HG02973 (cell line): Measurements from ENCODE around the gene PDLIM4.

Experiments used
- ATAC-seq: cut with Tn5 transposase; IDR thresholded peaks from one replicate; pipeline ENCODE4 v1.9.1; 2021; ENCODE audit warnings: moderate library complexity; ENCODE audit not compliant: unreplicated experiment

PDLIM4 gene

GRCh38 chr5:132266836-132267160 lies 9.3 kb downstream of the PDLIM4 start:
- no peak for ATAC-seq

DNA sequence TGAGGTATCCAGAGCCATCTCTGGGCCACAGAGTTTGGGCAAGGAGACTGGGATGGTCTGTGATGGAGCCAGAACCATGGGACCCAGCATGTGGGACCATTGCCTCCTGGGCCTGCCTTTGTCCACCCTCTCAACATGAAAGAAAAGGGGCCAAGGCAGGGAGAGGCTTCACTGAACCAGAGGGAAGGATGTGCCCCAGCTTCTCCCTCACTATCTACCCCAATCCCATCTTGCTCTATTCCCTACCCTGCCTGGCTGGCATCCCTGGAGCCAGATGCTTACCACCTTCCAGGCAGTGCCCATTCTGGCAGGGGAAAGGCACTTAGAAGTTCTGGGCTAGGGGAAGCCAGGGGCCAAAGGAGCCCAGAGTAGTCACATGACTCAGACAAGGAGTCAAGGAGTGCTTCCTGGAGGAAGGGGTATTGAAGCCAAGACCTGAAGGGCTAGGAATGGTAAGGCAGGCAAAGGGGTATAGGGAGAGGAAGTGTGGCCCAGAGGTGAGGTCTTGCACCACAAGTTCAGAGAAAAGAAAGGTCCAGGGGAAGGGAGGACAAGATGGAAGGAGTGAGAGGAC lies 9.8 kb downstream of the PDLIM4 start:
- no peak for ATAC-seq

DNA sequence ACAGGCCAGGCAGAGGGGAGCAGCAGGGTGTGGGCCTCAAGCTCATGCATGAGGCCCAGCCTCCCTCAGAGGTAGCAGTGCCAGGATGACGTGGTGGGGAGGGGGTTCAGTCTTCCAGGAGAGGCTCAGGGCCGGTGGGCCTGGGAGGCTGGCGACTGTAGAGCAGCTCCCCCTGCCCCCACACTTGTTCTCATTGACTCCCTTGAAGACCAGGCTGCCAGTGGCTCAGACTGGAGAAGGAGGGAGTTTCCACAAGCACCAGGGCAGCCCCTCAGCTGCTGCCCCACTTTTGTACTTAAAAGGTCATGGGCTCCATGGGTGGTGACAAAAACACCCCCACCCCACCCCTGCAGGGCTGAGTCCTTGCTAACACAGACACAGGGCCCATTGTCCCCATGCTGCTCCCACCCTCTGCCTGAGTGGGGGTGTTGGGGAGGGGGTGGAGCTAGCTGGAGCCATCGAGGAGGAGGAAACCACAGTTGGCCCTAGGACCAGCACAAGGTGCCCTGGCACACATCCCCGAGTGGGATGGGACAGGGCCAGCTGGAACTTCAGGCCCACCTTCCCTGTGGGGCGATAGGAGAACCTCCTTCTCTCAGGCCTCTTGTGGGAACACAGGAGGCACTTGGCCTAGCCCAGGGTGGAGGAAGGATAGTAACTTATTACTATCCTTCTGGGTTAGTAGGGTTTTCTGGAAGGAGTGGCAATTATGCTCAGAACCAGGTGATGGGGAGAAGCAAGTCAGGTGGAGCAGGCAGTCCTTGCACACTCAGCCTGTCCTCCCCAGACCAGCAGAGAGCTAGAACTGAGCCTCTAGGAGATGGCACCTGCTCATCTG lies 10.7 kb downstream of the PDLIM4 start:
- peak; percentile 6 for ATAC-seq

- peak; percentile 81 for ATAC-seq
Measured at GRCh38 chr5:132268769-132269551, 11.5 kb downstream of the PDLIM4 start.

- no peak for ATAC-seq
Measured at GRCh38 chr5:132269635-132270334, 12.3 kb downstream of the PDLIM4 start.

DNA sequence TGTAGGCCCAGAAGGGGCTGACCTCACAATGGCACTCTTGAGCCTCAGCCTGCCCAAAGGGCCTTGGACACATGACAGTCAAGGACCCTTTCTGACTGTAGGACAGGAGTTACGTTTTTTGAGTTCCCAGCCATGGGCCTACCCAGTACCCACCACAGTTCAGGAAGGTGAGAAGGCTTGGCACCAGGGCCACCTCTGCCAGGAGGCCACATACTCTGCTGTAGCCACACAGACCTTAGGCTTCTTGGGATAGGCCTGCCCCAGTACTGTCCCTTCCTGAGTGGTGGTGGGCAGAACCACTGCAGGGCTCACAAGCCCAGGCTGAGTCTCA lies 12.8 kb downstream of the PDLIM4 start:
- no peak for ATAC-seq

- ATAC-seq, result no peak
Measured at GRCh38 chr5:132270706-132271105, 13.2 kb downstream of the PDLIM4 start.

- ATAC-seq, result no peak
Measured at GRCh38 chr5:132271251-132272246, 14.1 kb downstream of the PDLIM4 start.

DNA sequence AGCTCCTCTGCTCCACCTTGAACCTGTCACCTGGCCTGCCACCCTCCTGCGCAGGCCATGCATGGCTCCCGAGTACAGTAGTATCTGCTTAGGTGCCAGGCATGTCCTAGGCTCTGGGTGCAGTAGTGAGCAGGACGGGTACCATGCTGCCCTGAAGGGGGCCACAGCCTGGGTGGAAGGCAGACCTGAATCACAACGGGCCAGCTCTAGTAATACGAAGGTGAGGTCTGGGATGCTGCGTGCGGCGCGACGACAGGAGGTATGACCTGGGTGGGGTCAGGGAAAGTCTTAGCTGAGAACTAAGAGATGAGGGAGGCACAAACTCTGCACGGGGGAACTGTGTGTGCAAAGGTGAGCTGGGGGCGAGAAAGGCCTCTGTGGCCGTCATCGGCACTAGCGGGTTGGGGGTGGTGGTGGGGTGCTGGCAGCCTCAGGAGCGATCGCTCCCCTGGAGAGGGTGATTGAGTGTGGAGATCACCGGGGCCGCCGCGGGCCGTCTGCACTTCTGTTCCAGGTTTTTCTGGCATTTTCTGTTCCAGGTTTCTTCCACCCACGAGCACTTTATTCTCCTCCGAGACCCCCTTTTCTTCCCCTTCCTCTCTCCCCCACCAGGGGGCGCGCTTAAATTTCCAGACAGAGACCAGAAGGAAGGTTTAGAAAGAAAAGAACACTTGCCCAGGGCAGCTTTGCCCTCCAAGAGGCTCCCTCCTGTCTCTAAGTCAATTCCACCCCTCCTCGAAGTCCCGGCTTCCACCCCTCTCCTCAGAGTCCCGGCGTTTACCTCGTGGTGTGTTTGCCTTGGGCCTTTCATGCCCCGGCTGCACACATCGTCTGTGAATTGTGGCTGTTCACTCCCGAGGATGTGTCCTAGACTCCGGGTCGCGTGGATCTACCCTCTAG lies 15.1 kb downstream of the PDLIM4 start:
- no peak for ATAC-seq

- ATAC-seq, result no peak
Measured at GRCh38 chr5:132273631-132274030, 16.1 kb downstream of the PDLIM4 start.

DNA sequence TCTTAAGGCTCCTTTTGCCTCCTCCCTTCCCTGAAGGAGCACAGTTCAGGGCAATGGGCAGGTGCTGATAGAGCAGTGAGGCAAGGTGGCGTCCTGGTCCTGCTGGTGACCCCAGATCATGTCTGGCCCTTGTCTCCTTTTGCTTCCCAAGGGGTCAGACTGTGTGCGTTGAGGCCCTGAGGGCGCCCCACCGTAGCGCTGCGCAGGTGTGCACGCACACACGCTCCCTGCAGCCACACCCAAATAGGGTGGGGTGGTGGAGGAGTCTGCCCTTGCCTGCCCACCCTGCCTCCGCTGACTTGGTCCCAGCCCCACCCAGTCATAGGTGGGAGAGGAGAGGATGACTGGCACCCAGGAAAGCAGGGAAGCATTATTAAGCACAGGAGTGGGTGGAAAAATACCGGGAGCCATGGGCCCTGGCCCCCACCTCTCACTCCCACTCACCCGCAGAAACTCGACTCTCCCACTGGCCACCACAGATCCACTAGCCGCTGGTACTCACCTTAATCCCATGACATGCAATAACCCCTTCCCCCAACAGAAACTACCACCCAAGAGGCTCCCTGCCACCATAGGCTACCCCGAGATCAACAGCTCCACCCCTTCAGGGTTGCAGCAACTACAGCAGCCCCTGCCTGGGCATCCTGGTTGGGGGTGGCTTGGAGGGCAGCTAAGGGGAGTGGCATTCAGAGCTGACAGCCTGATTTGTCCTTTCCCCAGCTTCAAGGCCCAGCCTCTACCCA lies 16.7 kb downstream of the PDLIM4 start:
- no peak for ATAC-seq

DNA sequence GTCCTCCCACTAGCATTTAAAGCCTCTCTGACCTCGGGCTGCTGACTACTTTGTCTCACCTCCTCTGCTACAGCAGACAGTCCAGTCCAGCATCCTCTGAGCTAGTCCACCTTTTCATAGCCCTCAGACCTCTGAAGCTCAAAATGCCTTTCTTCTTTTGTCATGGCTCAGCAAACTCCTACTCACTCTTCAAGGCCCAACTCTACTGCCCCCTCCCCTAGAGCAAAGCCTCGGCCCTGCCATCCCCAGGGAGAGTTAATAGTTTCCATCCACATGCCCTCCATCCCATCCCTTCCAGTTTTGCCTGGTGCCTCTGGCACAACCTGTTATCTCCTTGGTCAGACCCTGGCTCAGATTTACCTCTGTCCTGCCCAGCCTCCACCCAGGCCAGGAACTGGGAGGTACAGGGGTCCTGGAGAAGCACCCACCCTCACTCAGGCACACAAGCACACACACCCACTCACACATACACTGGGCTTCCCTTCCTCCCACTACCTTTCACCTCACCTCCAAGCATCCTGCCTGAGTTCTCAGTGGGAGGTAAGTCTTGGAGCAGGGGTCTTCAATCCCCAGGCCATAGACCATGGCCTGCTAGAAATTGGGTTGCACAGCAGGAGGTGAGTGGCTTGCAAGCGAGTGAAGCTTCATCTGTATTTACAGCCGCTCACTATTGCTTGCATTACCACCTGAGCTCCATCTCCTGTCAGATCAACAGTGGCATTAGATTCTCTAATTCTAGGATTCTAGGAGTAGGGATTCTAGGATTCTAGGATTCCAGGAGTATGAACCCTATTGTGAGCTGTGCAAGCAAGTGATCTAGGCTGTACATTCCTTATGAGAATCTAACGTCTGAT lies 18.1 kb downstream of the PDLIM4 start:
- ATAC-seq, result no peak

- no peak for ATAC-seq
Measured at GRCh38 chr5:132277256-132277655, 19.8 kb downstream of the PDLIM4 start.

DNA sequence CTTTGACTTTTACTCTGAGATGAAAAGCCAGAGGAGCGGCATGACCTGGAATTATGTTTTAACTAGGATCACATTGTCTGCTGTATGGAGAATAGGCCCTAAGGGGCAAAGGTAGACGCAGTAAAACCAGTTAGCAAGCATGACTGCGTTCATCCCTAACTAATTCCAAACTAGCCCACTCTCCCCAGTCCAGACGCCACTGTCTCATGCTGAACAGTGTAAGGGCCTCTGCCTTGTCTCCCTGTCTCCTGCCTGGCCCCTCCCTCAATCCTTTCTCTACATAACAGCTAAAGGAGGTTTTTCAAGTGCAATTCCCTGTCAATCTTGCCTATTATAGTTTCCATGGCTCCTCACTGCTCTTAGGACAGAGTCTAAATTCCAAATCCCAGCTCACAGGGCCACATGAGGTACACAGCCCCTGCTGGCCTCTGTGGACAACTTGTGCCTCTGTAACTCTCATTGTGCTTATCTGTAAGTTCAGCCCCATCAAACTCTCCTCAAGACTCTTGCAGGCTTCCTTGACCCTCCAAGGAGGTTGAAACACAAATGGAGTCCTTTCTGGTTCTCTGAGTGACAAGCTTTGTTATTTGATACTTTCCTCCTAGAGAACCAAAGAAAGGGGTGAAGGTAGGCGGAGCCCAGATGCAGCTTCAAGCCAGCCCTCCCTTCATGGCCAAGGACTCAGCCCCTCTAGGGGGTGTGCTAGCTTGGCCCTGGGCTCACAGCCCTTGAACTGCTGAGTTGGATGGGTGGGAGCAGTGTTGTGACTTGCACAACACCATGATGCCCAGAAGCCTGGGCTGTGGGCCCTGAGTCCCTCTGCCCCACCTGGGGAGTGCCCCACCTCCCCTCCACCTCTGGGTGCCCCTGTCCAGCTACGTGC lies 20.7 kb downstream of the PDLIM4 start:
- no peak for ATAC-seq

DNA sequence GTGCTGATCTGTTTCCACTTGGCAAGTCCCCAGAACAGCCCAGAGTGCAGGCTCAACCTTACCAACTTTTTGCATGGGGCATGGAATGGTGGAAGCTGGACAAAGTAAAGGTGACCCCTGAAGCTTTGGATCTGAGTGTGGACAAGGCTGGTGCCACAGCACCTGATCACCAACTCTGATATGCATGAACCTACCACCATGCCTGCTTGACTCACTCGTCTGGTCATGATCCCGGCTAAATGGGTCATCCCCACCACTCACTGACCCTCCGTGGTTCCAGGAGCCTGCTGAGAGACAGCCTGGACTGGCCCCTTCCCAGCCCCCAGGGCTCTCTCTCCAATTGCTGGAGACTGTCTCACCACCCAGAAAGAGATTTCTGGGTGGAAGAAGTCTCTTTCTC lies 22.3 kb downstream of the PDLIM4 start:
- ATAC-seq, result no peak

DNA sequence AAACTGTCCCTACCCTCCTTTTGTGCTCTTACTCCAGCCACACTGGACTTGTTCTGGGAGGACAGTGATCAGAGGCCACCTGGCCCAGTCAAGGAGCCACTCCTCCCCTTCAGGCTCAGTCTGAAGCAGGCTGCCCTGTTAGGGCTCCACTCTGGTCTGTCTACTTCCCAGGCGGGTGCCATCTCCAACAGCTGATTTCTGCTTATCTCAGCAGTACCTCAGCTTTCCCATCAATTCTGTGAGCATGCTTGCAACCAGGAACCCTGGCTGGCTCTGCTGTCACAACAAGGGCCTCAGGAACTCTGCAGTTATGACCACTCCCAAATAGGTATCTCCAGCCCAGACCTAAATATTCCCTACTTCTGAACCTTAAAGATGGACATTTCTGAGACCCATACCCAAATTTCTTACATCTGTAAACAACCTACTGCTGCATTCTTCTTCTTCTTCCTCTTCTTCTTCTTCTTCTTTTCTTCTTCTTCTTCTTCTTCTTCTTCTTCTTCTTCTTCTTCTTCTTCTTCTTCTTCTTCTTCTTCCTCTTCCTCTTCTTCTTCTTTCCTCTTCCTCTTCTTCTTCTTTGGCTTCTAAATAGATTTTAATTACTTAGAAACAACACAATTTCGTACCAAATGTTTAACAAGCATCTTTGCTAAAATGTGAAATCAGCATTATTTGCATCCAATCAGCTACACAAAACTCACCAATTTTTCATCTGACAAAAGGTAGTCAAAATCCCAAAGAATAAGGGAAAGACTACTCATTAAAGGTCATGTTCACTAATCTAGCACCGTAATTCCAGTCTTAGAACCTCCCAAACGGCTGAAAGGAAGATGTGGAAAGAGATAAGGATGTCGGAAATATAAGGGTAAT lies 23.1 kb downstream of the PDLIM4 start:
- ATAC-seq, result no peak
